NCI-H1048 (cell line): ENCODE results near the gene ZNF235.
"Not testable (repeated sequence)": the region's sequence is repeated elsewhere in the genome, so short reads cannot be mapped to it uniquely, and the experiment has no call there.

Source experiments
- DNase-seq: peaks from one replicate; lab custom pipeline; 2025; lab: John Stamatoyannopoulos, UW

ZNF235 gene

GRCh38 chr19:44255705-44256411 lies 49.0 kb downstream of the ZNF235 start:
- DNase-seq = no peak

GRCh38 chr19:44254496-44254895 lies 50.3 kb downstream of the ZNF235 start:
- DNase-seq = no peak

DNA sequence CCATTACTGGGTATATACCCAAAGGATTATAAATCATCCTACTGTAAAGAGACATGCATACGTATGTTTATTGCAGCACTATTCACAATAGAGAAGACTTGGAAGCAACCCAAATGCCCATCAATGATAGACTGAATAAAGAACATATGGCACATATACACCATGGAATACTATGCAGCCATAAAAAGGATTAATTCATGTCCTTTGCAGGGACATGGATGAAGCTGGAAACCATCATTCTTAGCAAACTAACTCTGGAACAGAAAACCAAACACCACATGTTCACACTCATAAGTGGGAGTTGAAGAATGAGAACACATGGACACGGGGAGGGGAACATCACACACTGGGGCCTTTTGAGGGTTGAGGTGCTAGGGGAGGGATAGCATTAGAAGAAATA lies 51.4 kb downstream of the ZNF235 start:
- DNase-seq = not testable (repeated sequence)

- DNase-seq = not testable (repeated sequence)
These were observed 52.5 kb downstream of the ZNF235 start for GRCh38 chr19:44252332-44252731.

GRCh38 chr19:44236384-44236783 lies 68.4 kb downstream of the ZNF235 start:
- DNase-seq = no peak
